GM23248 (cell line): Measurements from ENCODE around the gene FHOD3.

Experiments used
- EZH2 ChIP-seq: fragments of 200-600 bp; sonication (generic); IDR thresholded peaks from 2 replicates; pipeline ENCODE4 v1.6.1; 2018; ENCODE audit warnings: antibody characterized with exemption, mild to moderate bottlenecking; ENCODE audit not compliant: insufficient read depth, poor library complexity, severe bottlenecking
- EZH2phosphoT487 ChIP-seq: fragments of 200-600 bp; sonication (generic); IDR thresholded peaks from 2 replicates; pipeline ENCODE4 v1.6.1; 2018; ENCODE audit warnings: antibody characterized with exemption, moderate library complexity, mild to moderate bottlenecking, low read depth; ENCODE audit not compliant: insufficient read depth

DNA sequence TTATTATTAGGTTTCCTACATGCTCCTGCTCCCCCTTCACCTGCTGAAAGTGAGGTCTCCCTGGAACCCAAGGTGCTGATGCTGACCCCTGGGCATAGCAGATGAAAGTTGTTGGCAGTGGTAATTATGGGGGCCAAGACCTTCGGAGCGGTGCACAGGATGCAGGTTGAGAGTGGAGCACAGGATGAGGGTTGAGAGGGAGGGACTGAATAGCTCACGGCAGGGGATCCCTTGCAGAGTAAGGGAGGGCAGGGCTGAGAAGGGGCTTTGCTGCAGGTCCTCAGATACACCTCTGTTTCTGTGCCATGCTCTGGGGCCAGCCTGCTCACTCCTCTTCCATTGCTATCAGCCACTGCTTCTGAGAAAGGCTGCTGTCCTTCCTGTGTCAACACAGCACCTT, 163.3 kb downstream of the FHOD3 start:
- no peak for TF ChIP-seq EZH2
- TF ChIP-seq EZH2phosphoT487 = no peak
